ENCODE results near the gene LAIR1.

GRCh38 chr19:54312011-54312410 lies 52.7 kb downstream of the LAIR1 start:
- TF ChIP-seq EZH2 (IDR thresholded peaks at IDR 0.05; ENCODE audit: low read depth, unreplicated experiment) (no peak), CTCF (conservative IDR thresholded peaks at IDR 0.05; ENCODE audit: low read depth in 2 of 2) (no peak), EZH2phosphoT487 (IDR thresholded peaks at IDR 0.05; ENCODE audit: unreplicated experiment) (no peak), JUNB (IDR thresholded peaks at IDR 0.05; ENCODE audit: unreplicated experiment) (no peak), POLR2AphosphoS5 (IDR thresholded peaks at IDR 0.05; ENCODE audit: low read depth) (no peak), STAT1 (IDR thresholded peaks at IDR 0.05; ENCODE audit: unreplicated experiment) (no peak), REST (IDR thresholded peaks at IDR 0.05; ENCODE audit: unreplicated experiment) (no peak), ZNF114 (CRISPR knock-in tag; IDR thresholded peaks at IDR 0.05) (no peak)

Data from GM23338 (cell line).